ENCODE measurements around the gene SESTD1. TPM values are rescaled to one million over a fixed set of nuclear protein-coding genes. Genes with fewer than 3 reads are reported as not detected.

The SESTD1 gene
- total and polyA plus RNA-seq, 2 of the 4 experiments (the other 2 are of a cell fraction): 8.4 to 12.7 TPM

- H2AK9ac ChIP-seq (replicated peaks; ENCODE audit: low read depth, low read length, poor library complexity): no peak overlapping the region
- no peak for ATAC-seq (ENCODE audit: low read depth)
- in situ Hi-C loops (cut with MboI; ENCODE audit: low sequenced_read_pairs): no loop called here
Observed at GRCh38 chr2:179243046-179243445, 21.6 kb downstream of the SESTD1 start.

More at GRCh38 chr2:179243046-179243445, 21.6 kb downstream of the SESTD1 start:
- intact Hi-C loops (cut with micrococcal nuclease) (no loop called here), dilution Hi-C loops (cut with HindIII; ENCODE audit: low sequenced_read_pairs, unreplicated experiment) (no loop called here)
- Histone ChIP-seq H3K4me3 (ENCODE audit: insufficient read depth, low read depth, low read length) (no peak overlapping the region), H3K27me3 (ENCODE audit: control insufficient read depth, insufficient read depth, low read length) (no peaks in the 10 kb centered on the region), H2BK20ac (ENCODE audit: low read depth, low read length) (no peak overlapping the region), H3K4ac (ENCODE audit: low read depth, low read length) (no peak overlapping the region), H3K4me2 (ENCODE audit: low read depth, low read length) (no peak overlapping the region), H3K9me3 (ENCODE audit: control insufficient read depth, insufficient read depth, low read length) (no peaks in the 10 kb centered on the region), H4K20me1 (ENCODE audit: insufficient read depth, low read length) (peaks cover 8% of the 10 kb centered on the region; the same call in 1 of the 2 replicates), H3K9me1 (ENCODE audit: insufficient read depth, low read length) (no peaks in the 10 kb centered on the region), H3K18ac (ENCODE audit: low read depth, low read length) (no peak overlapping the region), H3K23ac (ENCODE audit: low read depth, low read length) (no peak overlapping the region), H2AK5ac (ENCODE audit: low read depth, low read length) (no peak overlapping the region), H3K14ac (replicated peaks; ENCODE audit: low read depth, low read length) (no peak overlapping the region), H3K4me1 (ENCODE audit: control insufficient read depth, insufficient read depth, low read length) (peaks cover 3% of the 10 kb centered on the region), H3K9ac (ENCODE audit: low read depth, low read length) (no peak overlapping the region), H4K91ac (ENCODE audit: insufficient read depth, low read depth, low read length) (no peak overlapping the region), H2BK15ac (ENCODE audit: low read depth, low read length) (no peak overlapping the region), H2BK5ac (ENCODE audit: low read depth, low read length, poor library complexity, severe bottlenecking) (no peak overlapping the region), H3K79me1 (ENCODE audit: low read depth in 1 of 2, low read length in 2 of 2) (peaks cover 10 to 29% of the 10 kb centered on the region in 2 experiments; a peak in 3 of 4 replicates), H2AFZ (replicated peaks; ENCODE audit: low read length, poor library complexity) (no peak overlapping the region), H3K56ac (ENCODE audit: extremely low read depth, insufficient read depth, low read length) (no peak overlapping the region), H2BK120ac (ENCODE audit: low read depth, low read length) (no peak overlapping the region), H4K5ac (ENCODE audit: low read depth, low read length) (no peak overlapping the region), H4K8ac (ENCODE audit: low read depth in 2 of 2, low read length in 2 of 2) (no peak overlapping the region), H3K27ac (ENCODE audit: insufficient read depth, low read length) (no peak overlapping the region), H3K36me3 (ENCODE audit: control insufficient read depth, insufficient read depth, low read length) (no peaks in the 10 kb centered on the region)
- DNase-seq: no peak
- CTCF ChIA-PET: no interaction called here
- no CpG with 5 or more reads among the region's 1 CpG for WGBS, 2 experiments (ENCODE audit: extremely low coverage in 2 of 2, insufficient read length in 1 of 2)
- no peak for TF ChIP-seq FOS (IDR thresholded peaks at IDR 0.05; ENCODE audit: low read depth, low read length)
- no peak for TF ChIP-seq CEBPB (IDR thresholded peaks at IDR 0.05; ENCODE audit: low read depth, low read length)
- no peak for TF ChIP-seq MAZ (IDR thresholded peaks at IDR 0.05; ENCODE audit: borderline replicate concordance, low read depth, low read length)
- no peak for TF ChIP-seq MXI1 (IDR thresholded peaks at IDR 0.05; ENCODE audit: borderline replicate concordance, low read depth, low read length)
- no peak for TF ChIP-seq USF2 (IDR thresholded peaks at IDR 0.05; ENCODE audit: low read depth, low read length)
- no peak for TF ChIP-seq NFE2L2 (IDR thresholded peaks at IDR 0.05; ENCODE audit: low read depth, low read length)
- TF ChIP-seq, protein P1, sequence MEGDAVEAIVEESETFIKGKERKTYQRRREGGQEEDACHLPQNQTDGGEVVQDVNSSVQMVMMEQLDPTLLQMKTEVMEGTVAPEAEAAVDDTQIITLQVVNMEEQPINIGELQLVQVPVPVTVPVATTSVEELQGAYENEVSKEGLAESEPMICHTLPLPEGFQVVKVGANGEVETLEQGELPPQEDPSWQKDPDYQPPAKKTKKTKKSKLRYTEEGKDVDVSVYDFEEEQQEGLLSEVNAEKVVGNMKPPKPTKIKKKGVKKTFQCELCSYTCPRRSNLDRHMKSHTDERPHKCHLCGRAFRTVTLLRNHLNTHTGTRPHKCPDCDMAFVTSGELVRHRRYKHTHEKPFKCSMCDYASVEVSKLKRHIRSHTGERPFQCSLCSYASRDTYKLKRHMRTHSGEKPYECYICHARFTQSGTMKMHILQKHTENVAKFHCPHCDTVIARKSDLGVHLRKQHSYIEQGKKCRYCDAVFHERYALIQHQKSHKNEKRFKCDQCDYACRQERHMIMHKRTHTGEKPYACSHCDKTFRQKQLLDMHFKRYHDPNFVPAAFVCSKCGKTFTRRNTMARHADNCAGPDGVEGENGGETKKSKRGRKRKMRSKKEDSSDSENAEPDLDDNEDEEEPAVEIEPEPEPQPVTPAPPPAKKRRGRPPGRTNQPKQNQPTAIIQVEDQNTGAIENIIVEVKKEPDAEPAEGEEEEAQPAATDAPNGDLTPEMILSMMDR (conservative IDR thresholded peaks at IDR 0.05; ENCODE audit: low read depth, low read length): no peak
- TF ChIP-seq, protein P2, sequence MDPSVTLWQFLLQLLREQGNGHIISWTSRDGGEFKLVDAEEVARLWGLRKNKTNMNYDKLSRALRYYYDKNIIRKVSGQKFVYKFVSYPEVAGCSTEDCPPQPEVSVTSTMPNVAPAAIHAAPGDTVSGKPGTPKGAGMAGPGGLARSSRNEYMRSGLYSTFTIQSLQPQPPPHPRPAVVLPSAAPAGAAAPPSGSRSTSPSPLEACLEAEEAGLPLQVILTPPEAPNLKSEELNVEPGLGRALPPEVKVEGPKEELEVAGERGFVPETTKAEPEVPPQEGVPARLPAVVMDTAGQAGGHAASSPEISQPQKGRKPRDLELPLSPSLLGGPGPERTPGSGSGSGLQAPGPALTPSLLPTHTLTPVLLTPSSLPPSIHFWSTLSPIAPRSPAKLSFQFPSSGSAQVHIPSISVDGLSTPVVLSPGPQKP (IDR thresholded peaks at IDR 0.05; ENCODE audit: borderline replicate concordance, low read depth, low read length): no peak
- TF ChIP-seq RFX5 (IDR thresholded peaks at IDR 0.05; ENCODE audit: low read depth, low read length): no peak
- no peak for TF ChIP-seq BHLHE40 (IDR thresholded peaks at IDR 0.05; ENCODE audit: low read depth, low read length)
- TF ChIP-seq MAFK (IDR thresholded peaks at IDR 0.05; ENCODE audit: low read depth, low read length): no peak
- no peak for TF ChIP-seq RCOR1 (IDR thresholded peaks at IDR 0.05; ENCODE audit: insufficient replicate concordance, low read length)
- TF ChIP-seq SMC3 (IDR thresholded peaks at IDR 0.05; ENCODE audit: low read depth, low read length): no peak
- no peak for TF ChIP-seq POLR2A (IDR thresholded peaks at IDR 0.05; ENCODE audit: low read depth, low read length)
- TF ChIP-seq CHD1 (IDR thresholded peaks at IDR 0.05; ENCODE audit: low read depth, low read length): no peak
- TF ChIP-seq RAD21 (IDR thresholded peaks at IDR 0.05; ENCODE audit: low read length): no peak
- no TSS peak for BruUV-seq (replicated peaks)
- POLR2A ChIA-PET (ENCODE audit: unreplicated experiment): no interaction called here
